Naive B cell (primary cell): ENCODE results near the gene MLNR. TPM values are rescaled to one million over a fixed set of nuclear protein-coding genes. Genes with fewer than 3 reads are reported as not detected.

Source experiments
- ATAC-seq, 2 donors: fragments of 150-1000 bp; cut with Tn5 transposase; 2 replicates each; pipeline ENCODE4 v1.10.0; 2021; ENCODE audit warnings: low read depth in 2 of 2, mild to moderate bottlenecking in 2 of 2, moderate library complexity in 2 of 2
- DNase-seq: peaks from one replicate; pipeline ENCODE4 v3.0.0; 2022
- H3K27ac Mint-ChIP-seq, 6 donors: one replicate each; pipeline ENCODE4 v1.8.0; 2020 to 2022; ENCODE audit warnings: mild to moderate bottlenecking in 6 of 6, mixed read lengths in 6 of 6, moderate library complexity in 5 of 6, inconsistent platforms in 2 of 6
- H3K27me3 Mint-ChIP-seq, 3 donors: one replicate each; pipeline ENCODE4 v1.8.0; 2021 to 2022; ENCODE audit warnings: mixed read lengths in 3 of 3, mild to moderate bottlenecking in 1 of 3
- H3K36me3 Mint-ChIP-seq, 2 donors: one replicate each; pipeline ENCODE4 v1.8.0; 2020 to 2022; ENCODE audit warnings: mixed read lengths in 2 of 2, inconsistent platforms in 1 of 2, mild to moderate bottlenecking in 1 of 2
- H3K4me1 Mint-ChIP-seq, 3 donors: one replicate each; pipeline ENCODE4 v1.8.0; 2020 to 2022; ENCODE audit warnings: mixed read lengths in 3 of 3, inconsistent platforms in 1 of 3, mild to moderate bottlenecking in 1 of 3, moderate library complexity in 1 of 3
- H3K4me3 Mint-ChIP-seq, 8 donors: one replicate each; pipeline ENCODE4 v1.8.0; 2020 to 2022; ENCODE audit warnings: mild to moderate bottlenecking in 8 of 8, mixed read lengths in 8 of 8, moderate library complexity in 8 of 8, inconsistent platforms in 2 of 8
- H3K9me3 Mint-ChIP-seq, 7 donors: one replicate each; pipeline ENCODE4 v1.8.0; 2020 to 2022; ENCODE audit warnings: mixed read lengths in 7 of 7, mild to moderate bottlenecking in 5 of 7, inconsistent platforms in 2 of 7, moderate library complexity in 1 of 7
- polyA plus RNA-seq, 6 donors: library from polyadenylated mRNA; unstranded; fragments of 300-500 nt; fragmentation: Illumina TruSeq; gene quantifications; one replicate each; pipeline ENCODE4 v1.2.3, GENCODE V29; 2021; ENCODE audit warnings: low read depth in 6 of 6

MLNR gene
- polyA plus RNA-seq, 6 donors from 2014 or later: not detected

- Mint-ChIP-seq H3K4me1 (no peaks in the 10 kb centered on the region), H3K9me3 (peaks cover 0 to 3% (median 0%) of the 10 kb centered on the region in 7 donors), H3K4me3 (no peak overlapping the region), H3K36me3 (no peaks in the 10 kb centered on the region), H3K27me3 (peaks cover 4 to 7% (median 7%) of the 10 kb centered on the region in 3 donors), H3K27ac (no peak overlapping the region)
- DNase-seq: no peak
- ATAC-seq: peak; percentile 49 to 69
These were observed 19.9 kb downstream of the MLNR start for GRCh38 chr13:49240017-49240416.

DNA sequence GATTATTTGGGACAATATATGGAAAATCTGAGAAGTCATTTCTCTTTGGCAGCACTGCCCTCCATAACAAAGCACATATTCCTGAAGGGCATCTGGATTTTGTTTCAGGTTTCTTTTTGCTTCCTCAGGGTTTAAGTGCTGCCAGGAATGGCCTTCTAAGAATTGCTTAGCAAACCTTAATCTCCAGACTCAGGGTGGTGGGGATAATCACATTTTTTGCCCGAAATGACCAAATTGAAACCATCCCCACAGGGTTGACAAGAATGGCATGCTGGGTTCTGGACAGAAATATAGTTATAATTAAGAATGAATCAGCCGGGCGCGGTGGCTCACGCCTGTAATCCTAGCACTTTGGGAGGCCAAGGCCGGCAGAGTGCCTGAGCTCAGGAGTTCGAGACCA lies 21.2 kb downstream of the MLNR start:
- no peaks in the 10 kb centered on the region for H3K36me3 Mint-ChIP-seq
- ATAC-seq (no peak), DNase-seq (no peak)
- peak overlapping the region in 1 of 6 donors; percentile 27 for H3K27ac Mint-ChIP-seq
- peaks cover 4 to 7% (median 7%) of the 10 kb centered on the region in 3 donors for H3K27me3 Mint-ChIP-seq
- H3K4me1 Mint-ChIP-seq: no peaks in the 10 kb centered on the region
- peaks cover 0 to 3% (median 0%) of the 10 kb centered on the region in 7 donors for H3K9me3 Mint-ChIP-seq
- H3K4me3 Mint-ChIP-seq: no peak overlapping the region

DNA sequence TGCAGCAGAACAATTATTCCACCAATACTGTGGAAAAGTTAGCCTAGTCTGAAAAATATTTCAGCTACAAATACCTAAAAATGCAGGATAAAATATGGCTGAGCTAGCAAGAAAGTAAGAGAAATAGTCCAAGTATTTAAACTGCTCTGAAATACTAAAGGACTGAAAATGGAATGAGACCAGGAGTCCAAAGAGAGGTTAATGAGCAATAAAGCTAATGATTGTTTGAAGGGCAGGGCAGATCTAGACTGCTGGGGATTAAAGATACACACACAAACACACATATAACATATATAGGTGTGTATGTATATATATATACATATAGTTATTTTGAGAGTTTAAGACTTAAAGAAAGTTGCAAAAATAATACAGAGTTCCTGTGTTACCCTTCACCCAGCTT lies 25.0 kb downstream of the MLNR start:
- no peak for ATAC-seq
- peak overlapping the region in 1 of 8 donors; percentile 99 for H3K4me3 Mint-ChIP-seq
- no peak overlapping the region for H3K27ac Mint-ChIP-seq

DNA sequence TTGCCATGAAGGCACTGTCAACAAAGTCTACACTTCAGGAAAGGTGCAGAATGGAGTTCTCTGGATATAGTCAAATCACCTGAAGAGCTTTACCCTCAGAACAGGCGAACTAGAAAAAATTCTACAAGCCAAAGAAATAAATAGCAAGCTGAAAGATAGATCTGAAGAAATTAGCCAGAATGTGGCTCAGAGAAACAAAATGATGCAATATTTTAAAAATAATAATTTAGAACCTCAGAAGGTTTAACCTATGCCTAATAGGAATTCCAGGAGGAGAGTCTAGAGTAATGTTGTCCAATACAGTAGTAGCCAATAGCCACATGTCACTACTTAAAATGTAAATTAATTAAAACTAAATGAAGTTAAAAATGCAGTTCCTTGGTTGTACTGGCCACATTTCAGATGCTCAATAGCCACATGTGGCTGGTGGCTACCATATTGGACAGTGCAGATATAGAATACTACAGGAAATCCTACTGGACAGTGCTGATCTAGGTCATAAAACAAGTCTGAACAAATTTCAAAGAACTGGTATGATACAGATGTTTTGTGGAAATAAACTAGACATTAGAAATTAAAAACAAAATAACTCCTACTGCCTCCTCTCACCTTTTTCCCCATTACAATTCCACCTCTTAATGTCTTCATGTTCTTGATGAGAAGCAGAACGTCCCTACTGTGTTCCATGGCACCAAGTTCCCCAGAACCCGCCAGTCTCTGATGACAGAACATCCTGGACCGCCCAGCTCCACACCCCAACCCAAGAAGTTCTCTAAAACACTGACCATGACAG lies 26.9 kb downstream of the MLNR start:
- peak overlapping the region; percentile 94 to 99 (median 98) for H3K27ac Mint-ChIP-seq

More for the DNA sequence above, 25.0 kb downstream of the MLNR start:
- no peak for DNase-seq
- Mint-ChIP-seq H3K36me3 (no peaks in the 10 kb centered on the region), H3K9me3 (peaks cover 0 to 3% (median 0%) of the 10 kb centered on the region in 7 donors), H3K27me3 (peaks cover 4 to 7% (median 7%) of the 10 kb centered on the region in 3 donors), H3K4me1 (peaks cover 13 to 26% (median 21%) of the 10 kb centered on the region in 3 donors)

GRCh38 chr13:49247643-49248621 lies 27.8 kb downstream of the MLNR start, which contains the start of gene CDADC1:
CDADC1 (plus strand) TSS chr13:49247925; CDS start chr13:49248038, 113 bp downstream.
- Mint-ChIP-seq H3K36me3 (peaks cover 0 to 3% of the 10 kb centered on the region in 2 donors), H3K4me1 (peaks cover 17 to 30% (median 21%) of the 10 kb centered on the region in 3 donors), H3K9me3 (no peaks in the 10 kb centered on the region), H3K4me3 (peak within 1 kb of the TSS; percentile 97 to 100 (median 98)), H3K27ac (peak within 1 kb of the TSS; percentile 94 to 99 (median 98)), H3K27me3 (peaks cover 0 to 7% (median 7%) of the 10 kb centered on the region in 3 donors)
- peak; percentile 87 for DNase-seq
- ATAC-seq: peak; percentile 92

More for the DNA sequence above, 26.9 kb downstream of the MLNR start:
- Mint-ChIP-seq H3K4me3 (peak overlapping the region; percentile 97 to 100 (median 98)), H3K4me1 (peaks cover 17 to 27% (median 21%) of the 10 kb centered on the region in 3 donors), H3K27me3 (peaks cover 0 to 7% (median 7%) of the 10 kb centered on the region in 3 donors), H3K9me3 (peaks cover 0 to 3% (median 0%) of the 10 kb centered on the region in 7 donors), H3K36me3 (no peaks in the 10 kb centered on the region)
- ATAC-seq: peak; percentile 25 to 26
- DNase-seq: no peak

GRCh38 chr13:49248622-49249002 lies 28.5 kb downstream of the MLNR start:
- peaks cover 17 to 30% (median 21%) of the 10 kb centered on the region in 3 donors for H3K4me1 Mint-ChIP-seq

DNA sequence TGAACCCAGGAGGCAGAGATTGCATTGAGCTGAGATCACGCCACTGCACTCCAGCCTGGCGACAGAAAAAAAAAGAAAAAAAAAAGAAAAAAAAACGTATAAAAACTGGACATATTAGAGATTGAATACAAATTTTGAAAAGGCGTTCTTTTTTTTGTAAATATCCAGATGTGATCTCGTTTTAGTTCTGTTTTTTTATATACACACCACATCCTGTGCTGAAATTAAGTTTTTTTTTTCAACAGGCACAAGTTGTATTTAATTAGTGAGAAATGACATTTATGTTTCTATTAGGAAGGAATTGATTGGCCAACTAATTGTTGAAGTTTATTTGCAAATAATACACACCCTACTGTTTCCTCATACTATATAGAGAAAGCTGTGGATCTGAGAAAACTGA lies 31.2 kb downstream of the MLNR start:
- Mint-ChIP-seq H3K4me3 (no peak overlapping the region), H3K4me1 (peaks cover 17 to 35% (median 21%) of the 10 kb centered on the region in 3 donors), H3K27ac (no peak overlapping the region), H3K27me3 (no peaks in the 10 kb centered on the region), H3K9me3 (no peaks in the 10 kb centered on the region), H3K36me3 (peaks cover 0 to 3% of the 10 kb centered on the region in 2 donors)
- DNase-seq (no peak), ATAC-seq (no peak)

More at GRCh38 chr13:49248622-49249002, 28.5 kb downstream of the MLNR start:
- H3K9me3 Mint-ChIP-seq: no peaks in the 10 kb centered on the region
- peak overlapping the region; percentile 94 to 99 (median 98) for H3K27ac Mint-ChIP-seq
- DNase-seq (peak; percentile 17), ATAC-seq (peak in 1 of 2 donors; percentile 1)
- H3K27me3 Mint-ChIP-seq: peaks cover 0 to 7% (median 4%) of the 10 kb centered on the region in 3 donors
- peaks cover 0 to 3% of the 10 kb centered on the region in 2 donors for H3K36me3 Mint-ChIP-seq
- H3K4me3 Mint-ChIP-seq: peak overlapping the region; percentile 97 to 100 (median 98)

GRCh38 chr13:49253310-49253709 lies 33.2 kb downstream of the MLNR start:
- H3K27ac Mint-ChIP-seq: peak overlapping the region in 2 of 6 donors; percentile 18 to 19
- ATAC-seq: no peak
- no peaks in the 10 kb centered on the region for H3K27me3 Mint-ChIP-seq
- peaks cover 0 to 3% of the 10 kb centered on the region in 2 donors for H3K36me3 Mint-ChIP-seq
- H3K4me3 Mint-ChIP-seq: no peak overlapping the region
- no peak for DNase-seq
- no peaks in the 10 kb centered on the region for H3K9me3 Mint-ChIP-seq
- H3K4me1 Mint-ChIP-seq: peaks cover 10 to 36% (median 14%) of the 10 kb centered on the region in 3 donors

DNA sequence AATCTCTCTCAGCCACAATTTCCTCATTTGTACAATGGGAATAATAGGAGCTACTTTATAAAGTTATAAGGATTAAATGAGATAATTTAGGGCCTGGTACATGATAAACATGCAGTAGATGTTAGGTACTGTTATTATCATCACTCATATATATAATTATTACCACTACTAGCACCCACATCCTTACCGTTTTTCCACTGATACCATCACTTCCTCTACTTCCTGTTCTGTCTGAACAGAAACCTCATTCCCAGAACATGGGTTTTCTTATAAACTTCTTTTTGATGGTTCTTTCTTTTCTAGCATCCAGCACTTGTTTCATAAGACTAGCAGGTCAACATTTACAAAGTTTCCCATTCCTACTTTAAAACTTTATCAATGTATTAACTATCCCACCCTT lies 33.9 kb downstream of the MLNR start:
- H3K4me1 Mint-ChIP-seq: peaks cover 4 to 32% (median 9%) of the 10 kb centered on the region in 3 donors
- H3K36me3 Mint-ChIP-seq: peaks cover 0 to 3% of the 10 kb centered on the region in 2 donors
- DNase-seq (no peak), ATAC-seq (no peak)
- no peaks in the 10 kb centered on the region for H3K27me3 Mint-ChIP-seq
- H3K4me3 Mint-ChIP-seq: no peak overlapping the region
- no peaks in the 10 kb centered on the region for H3K9me3 Mint-ChIP-seq
- peak overlapping the region in 1 of 6 donors; percentile 10 for H3K27ac Mint-ChIP-seq

DNA sequence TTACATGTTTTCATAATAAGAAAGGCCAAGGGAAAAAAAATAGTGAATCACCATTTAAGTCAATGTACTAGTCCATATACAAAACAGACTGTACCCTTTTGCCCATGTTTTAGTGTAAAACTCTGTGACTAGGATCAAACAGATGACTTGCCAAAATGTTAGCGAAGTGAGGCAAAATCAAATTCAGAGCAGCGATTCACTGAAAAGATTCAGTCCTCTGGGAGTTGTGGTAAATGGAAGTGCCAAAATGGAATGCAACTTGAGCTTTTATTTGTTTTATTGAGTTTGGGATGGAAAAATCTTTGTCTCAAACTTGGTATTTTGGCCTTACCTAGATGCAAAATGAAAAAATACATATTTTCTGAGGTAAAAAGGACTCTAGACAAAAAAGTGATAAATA lies 36.7 kb downstream of the MLNR start:
- Mint-ChIP-seq H3K4me1 (peaks cover 0 to 26% (median 6%) of the 10 kb centered on the region in 3 donors), H3K27ac (peak overlapping the region in 1 of 6 donors; percentile 67), H3K9me3 (no peaks in the 10 kb centered on the region), H3K36me3 (peaks cover 14 to 16% of the 10 kb centered on the region in 2 donors), H3K27me3 (no peaks in the 10 kb centered on the region), H3K4me3 (peak overlapping the region in 4 of 8 donors; percentile 29 to 89 (median 82))
- DNase-seq (no peak), ATAC-seq (no peak)

- no peaks in the 10 kb centered on the region for H3K9me3 Mint-ChIP-seq
- H3K4me3 Mint-ChIP-seq: peak overlapping the region; percentile 74 to 94 (median 84)
- ATAC-seq (peak; percentile 30 to 33), DNase-seq (peak; percentile 4)
- H3K36me3 Mint-ChIP-seq: peaks cover 13 to 14% of the 10 kb centered on the region in 2 donors
- peaks cover 0 to 21% (median 6%) of the 10 kb centered on the region in 3 donors for H3K4me1 Mint-ChIP-seq
- H3K27ac Mint-ChIP-seq: peak overlapping the region; percentile 9 to 88 (median 37)
- no peaks in the 10 kb centered on the region for H3K27me3 Mint-ChIP-seq
These were observed 38.1 kb downstream of the MLNR start for GRCh38 chr13:49258089-49258796.

GRCh38 chr13:49259586-49259985 lies 39.4 kb downstream of the MLNR start:
- H3K36me3 Mint-ChIP-seq: peaks cover 13 to 14% of the 10 kb centered on the region in 2 donors
- H3K9me3 Mint-ChIP-seq: no peaks in the 10 kb centered on the region
- peaks cover 0 to 16% (median 6%) of the 10 kb centered on the region in 3 donors for H3K4me1 Mint-ChIP-seq
- no peak overlapping the region for H3K27ac Mint-ChIP-seq
- H3K4me3 Mint-ChIP-seq: peak overlapping the region in 2 of 8 donors; percentile 6 to 28
- ATAC-seq: no peak
- DNase-seq: no peak
- no peaks in the 10 kb centered on the region for H3K27me3 Mint-ChIP-seq
